Sigmoid colon (tissue), 7 donors: Measurements from ENCODE around the gene PCDHGA1. TPM values are rescaled to one million over a fixed set of nuclear protein-coding genes. Genes with fewer than 3 reads are reported as not detected.
A peak's percentile ranks its signal among the peaks of the same experiment; 100 is the strongest.
"Not testable (repeated sequence)": the region's sequence is repeated elsewhere in the genome, so short reads cannot be mapped to it uniquely, and the experiment has no call there.

Experiments
- DNase-seq: peaks from one replicate; pipeline ENCODE4 v3.0.0-alpha.2; 2019
- H3K27ac ChIP-seq, 4 donors: fragments of 200-600 bp; sonication (generic); one replicate each; pipeline ENCODE4 v1.5.1; 2016 to 2019; ENCODE audit warnings: mild to moderate bottlenecking in 1 of 4
- H3K27me3 ChIP-seq, 3 donors: fragments of 200-600 bp; sonication (generic); one replicate each; pipeline ENCODE4 v1.5.1; 2019; ENCODE audit warnings: mild to moderate bottlenecking in 1 of 3
- H3K36me3 ChIP-seq, 4 donors: fragments of 200-600 bp; sonication (generic); one replicate each; pipeline ENCODE4 v1.5.1; 2016 to 2019
- H3K4me1 ChIP-seq, 4 donors: fragments of 200-600 bp; sonication (generic); one replicate each; pipeline ENCODE4 v1.5.1; 2017 to 2019
- H3K4me3 ChIP-seq, 4 donors: fragments of 200-600 bp; sonication (generic); one replicate each; pipeline ENCODE4 v1.5.1; 2017 to 2019; ENCODE audit warnings: mild to moderate bottlenecking in 2 of 4, moderate library complexity in 1 of 4
- H3K9me3 ChIP-seq, 4 donors: fragments of 200-600 bp in 3 of 4; sonication (generic) in 3 of 4; one replicate each; pipeline versions ENCODE4 v1.5.1 to v1.6.1; 2013 to 2019
- EP300 ChIP-seq, 4 donors: sonication (generic); formaldehyde crosslinking; IDR thresholded peaks; one replicate each; pipeline ENCODE4 v1.6.1; 2017; ENCODE audit warnings: antibody characterized with exemption in 4 of 4
- POLR2A ChIP-seq, 2 donors: fragments of 450-650 bp; IDR thresholded peaks; one replicate each; pipeline ENCODE4 v1.6.1; 2016; ENCODE audit warnings: antibody characterized with exemption in 2 of 2, mild to moderate bottlenecking in 2 of 2, moderate library complexity in 2 of 2
- POLR2AphosphoS5 ChIP-seq, 4 donors: sonication (generic); formaldehyde crosslinking; IDR thresholded peaks; one replicate each; pipeline ENCODE4 v1.6.1; 2017; ENCODE audit warnings: antibody characterized with exemption in 4 of 4
- WGBS, 2 donors: extraction: QIAGEN DNeasy Blood & Tissue Kit; methylation state at CpG; one replicate each; pipeline ENCODE4 v1.1.7; 2013; 5-methylcytosine and 5-hydroxymethylcytosine counted together
- intact Hi-C: fragments of 100-400 bp; cut with DNase I; formaldehyde crosslinking; loops from one replicate; pipeline ENCODE4 v1.15.1; 2023
- polyA plus RNA-seq, 3 donors: library from polyadenylated mRNA; stranded (reverse); fragments of 200-250 nt; gene quantifications; one replicate each; pipeline ENCODE4 v1.2.3, GENCODE V29; 2013
- total RNA-seq, 4 donors: library from RNA; depleted of rRNA; stranded (reverse); fragments of >200 nt; gene quantifications; one replicate each; pipeline ENCODE4 v1.1.0, GENCODE V29; 2016
- TF ChIP-seq, protein P1 (sequence below), 4 experiments: fragments of 450-650 bp in 3 of 4; fragments of 200-600 bp in 1 of 4; IDR thresholded peaks; one replicate each; pipeline ENCODE4 v1.5.1; 2016 to 2019; ENCODE audit warnings: antibody characterized with exemption in 4 of 4, mild to moderate bottlenecking in 3 of 4, moderate library complexity in 2 of 4
- donor health status: healthy with polysubstance abuse.
- donor health status: Bipolar disorder and iron deficiency.
- donor health status: healthy.

PCDHGA1 gene
- total and polyA plus RNA-seq, 7 donors, result 0.26 to 1.4 (median 1.1) TPM; not detected in 2

GRCh38 chr5:141313711-141314110 lies 16.6 kb upstream of the PCDHGA1 start:
- no peak overlapping the region for H3K27ac ChIP-seq
- no peak overlapping the region for H3K4me3 ChIP-seq
- no peaks in the 10 kb centered on the region for H3K27me3 ChIP-seq
- peaks cover 5 to 40% (median 29%) of the 10 kb centered on the region in 4 donors for H3K36me3 ChIP-seq
- intact Hi-C loops, result no loop called here
- no peak for TF ChIP-seq POLR2AphosphoS5 (IDR thresholded peaks at IDR 0.05)
- no peak for TF ChIP-seq POLR2A (IDR thresholded peaks at IDR 0.05)
- TF ChIP-seq, protein P1, sequence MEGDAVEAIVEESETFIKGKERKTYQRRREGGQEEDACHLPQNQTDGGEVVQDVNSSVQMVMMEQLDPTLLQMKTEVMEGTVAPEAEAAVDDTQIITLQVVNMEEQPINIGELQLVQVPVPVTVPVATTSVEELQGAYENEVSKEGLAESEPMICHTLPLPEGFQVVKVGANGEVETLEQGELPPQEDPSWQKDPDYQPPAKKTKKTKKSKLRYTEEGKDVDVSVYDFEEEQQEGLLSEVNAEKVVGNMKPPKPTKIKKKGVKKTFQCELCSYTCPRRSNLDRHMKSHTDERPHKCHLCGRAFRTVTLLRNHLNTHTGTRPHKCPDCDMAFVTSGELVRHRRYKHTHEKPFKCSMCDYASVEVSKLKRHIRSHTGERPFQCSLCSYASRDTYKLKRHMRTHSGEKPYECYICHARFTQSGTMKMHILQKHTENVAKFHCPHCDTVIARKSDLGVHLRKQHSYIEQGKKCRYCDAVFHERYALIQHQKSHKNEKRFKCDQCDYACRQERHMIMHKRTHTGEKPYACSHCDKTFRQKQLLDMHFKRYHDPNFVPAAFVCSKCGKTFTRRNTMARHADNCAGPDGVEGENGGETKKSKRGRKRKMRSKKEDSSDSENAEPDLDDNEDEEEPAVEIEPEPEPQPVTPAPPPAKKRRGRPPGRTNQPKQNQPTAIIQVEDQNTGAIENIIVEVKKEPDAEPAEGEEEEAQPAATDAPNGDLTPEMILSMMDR (IDR thresholded peaks at IDR 0.05), result no peak
- no peak for TF ChIP-seq EP300 (IDR thresholded peaks at IDR 0.05)
- no peak for DNase-seq
- H3K9me3 ChIP-seq, result peaks cover 37 to 93% (median 68%) of the 10 kb centered on the region in 4 donors
- H3K4me1 ChIP-seq, result no peaks in the 10 kb centered on the region

GRCh38 chr5:141316963-141317362 lies 13.4 kb upstream of the PCDHGA1 start:
- WGBS, 2 donors, result 85 to 93% methylated on average over 4 of the region's 4 CpGs
- H3K4me3 ChIP-seq, intact Hi-C loops, DNase-seq, H3K27ac ChIP-seq, H3K27me3 ChIP-seq: not testable (repeated sequence)
- H3K9me3 ChIP-seq, result peaks cover 46 to 81% (median 65%) of the 10 kb centered on the region in 4 donors
- H3K4me1 ChIP-seq, result peaks cover 0 to 11% (median 0%) of the 10 kb centered on the region in 4 donors
- peaks cover 13 to 51% (median 41%) of the 10 kb centered on the region in 4 donors for H3K36me3 ChIP-seq

DNA sequence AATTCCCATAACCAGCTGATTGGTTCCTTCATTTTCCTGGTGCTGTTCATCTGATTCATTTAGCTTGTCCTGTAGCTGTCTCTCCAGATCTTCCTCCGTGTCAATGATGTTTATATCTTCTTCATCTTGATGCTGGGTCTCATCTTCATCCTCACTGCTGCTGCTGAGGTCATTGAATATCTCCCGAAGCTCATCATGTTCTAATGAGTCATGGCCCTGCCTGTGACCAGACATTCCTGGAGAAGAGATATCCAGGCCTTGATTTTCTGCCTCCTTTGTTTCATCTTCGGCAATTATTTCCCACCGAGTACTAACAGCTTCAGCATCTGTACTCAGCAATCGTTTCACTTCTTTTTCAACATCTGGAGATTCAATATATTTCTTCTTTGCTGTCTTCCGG lies 11.1 kb upstream of the PCDHGA1 start:
- TF ChIP-seq POLR2AphosphoS5 (IDR thresholded peaks at IDR 0.05), result no peak
- TF ChIP-seq, protein P1 (IDR thresholded peaks at IDR 0.05), result no peak
- no peak for TF ChIP-seq POLR2A (IDR thresholded peaks at IDR 0.05)
- TF ChIP-seq EP300 (IDR thresholded peaks at IDR 0.05), result no peak
- Histone ChIP-seq H3K9me3 (peaks cover 37 to 61% (median 50%) of the 10 kb centered on the region in 4 donors), H3K4me1 (peaks cover 0 to 11% (median 0%) of the 10 kb centered on the region in 4 donors), H3K4me3 (peak overlapping the region in 1 of 4 donors; percentile 75), H3K27ac (no peak overlapping the region), H3K36me3 (peaks cover 13 to 47% (median 37%) of the 10 kb centered on the region in 4 donors), H3K27me3 (no peaks in the 10 kb centered on the region)
- intact Hi-C loops, result no loop called here
- DNase-seq, result no peak
- WGBS, 2 donors, result 97 to 98% methylated on average over 6 of the region's 6 CpGs

- Histone ChIP-seq H3K27ac (peak overlapping the region; percentile 88 to 94 (median 90)), H3K9me3 (peaks cover 37 to 56% (median 49%) of the 10 kb centered on the region in 4 donors), H3K36me3 (peaks cover 13 to 47% (median 37%) of the 10 kb centered on the region in 4 donors), H3K4me3 (peak overlapping the region; percentile 65 to 75 (median 66)), H3K27me3 (no peaks in the 10 kb centered on the region), H3K4me1 (peaks cover 0 to 11% (median 0%) of the 10 kb centered on the region in 4 donors)
- intact Hi-C loops, result loop anchor here (1.0 to 2.0 kb wide), 2 partner anchors 155 to 241 kb away; partner anchors contain the start of gene PCDHGC3
- TF ChIP-seq, protein P1 (IDR thresholded peaks at IDR 0.05), result no peak
- no peak for TF ChIP-seq POLR2AphosphoS5 (IDR thresholded peaks at IDR 0.05)
- TF ChIP-seq POLR2A (IDR thresholded peaks at IDR 0.05), result no peak
- no peak for TF ChIP-seq EP300 (IDR thresholded peaks at IDR 0.05)
- no peak for DNase-seq
- WGBS, 2 donors, result 75 to 80% methylated on average over 5 of the region's 5 CpGs
Observed at GRCh38 chr5:141319699-141320098, 10.6 kb upstream of the PCDHGA1 start.

DNA sequence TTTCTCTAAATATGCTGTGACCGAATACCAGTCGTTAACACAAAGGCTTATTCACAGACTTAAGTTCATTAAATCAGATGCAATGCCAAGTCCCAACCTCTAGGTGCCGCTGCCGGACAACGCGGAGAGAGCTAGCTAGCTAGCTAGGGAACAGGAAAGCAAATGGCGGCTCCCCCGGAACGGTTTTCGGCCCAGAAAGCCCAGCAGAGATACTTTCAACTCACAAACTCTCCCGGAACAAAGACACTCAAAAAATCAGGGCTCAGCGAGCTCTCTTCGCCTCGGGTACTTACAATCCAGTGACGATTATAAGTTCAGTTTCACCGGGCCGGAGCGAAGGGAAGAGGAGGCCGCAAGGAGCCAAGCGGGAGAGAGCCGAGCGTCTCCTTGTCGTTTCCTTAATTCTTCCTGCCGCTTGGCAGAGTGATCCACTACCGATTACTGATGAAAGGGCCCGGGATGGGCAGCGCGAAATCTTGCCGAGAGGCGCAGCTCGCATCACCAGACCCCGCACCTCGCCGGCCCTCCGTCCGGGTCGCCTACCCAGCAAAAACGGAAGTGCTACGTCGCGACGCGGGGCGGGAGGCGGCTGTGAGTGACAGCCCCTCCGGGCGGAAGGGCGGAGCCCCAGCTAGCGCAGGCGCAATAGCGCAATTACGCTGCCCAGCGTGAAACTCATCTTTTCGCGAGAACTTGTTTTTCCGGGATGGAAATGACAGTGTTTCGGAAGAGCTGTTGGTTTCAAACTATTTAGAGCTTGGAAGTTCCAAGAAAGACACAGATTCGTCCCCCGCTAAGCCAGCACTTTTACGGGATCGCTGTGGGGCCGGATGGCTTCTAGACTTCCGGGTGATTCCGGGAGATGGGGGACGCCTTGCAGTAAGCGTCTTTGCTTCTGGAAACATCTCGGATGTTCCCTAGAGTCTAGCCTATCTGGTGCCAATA lies 9.8 kb upstream of the PCDHGA1 start, which contains the start of gene TAF7:
TSS of gene TAF7 (minus strand) at position 560 of the 945 bp plus-strand sequence. CDS start 740 bp downstream, outside the sequence.
- Histone ChIP-seq H3K27ac (peak within 1 kb of the TSS; percentile 88 to 94 (median 90)), H3K36me3 (peaks cover 13 to 43% (median 37%) of the 10 kb centered on the region in 4 donors), H3K27me3 (no peaks in the 10 kb centered on the region), H3K9me3 (peaks cover 35 to 48% (median 42%) of the 10 kb centered on the region in 4 donors), H3K4me3 (peak within 1 kb of the TSS; percentile 65 to 75 (median 66)), H3K4me1 (peaks cover 0 to 11% (median 0%) of the 10 kb centered on the region in 4 donors)
- 1 to 2% methylated on average over 67 of the region's 67 CpGs for WGBS, 2 donors
- intact Hi-C loops, result loop anchor here (1.0 to 2.0 kb wide), 2 partner anchors 154 to 240 kb away; partner anchors contain the start of gene PCDHGC3
- peak; percentile 81 to 86 for TF ChIP-seq POLR2A (IDR thresholded peaks at IDR 0.05)
- TF ChIP-seq EP300 (IDR thresholded peaks at IDR 0.05), result no peak
- TF ChIP-seq, protein P1 (IDR thresholded peaks at IDR 0.05), result peak; percentile 26 to 73 (median 58)
- TF ChIP-seq POLR2AphosphoS5 (IDR thresholded peaks at IDR 0.05), result peak; percentile 96 to 98 (median 96)
- DNase-seq, result peak; percentile 93
